A673 (cell line): ENCODE data around the gene BRD4. TPM values are rescaled to one million over a fixed set of nuclear protein-coding genes. Genes with fewer than 3 reads are reported as not detected.

Experiments used
- BruUV-seq: library from RNA; stranded (reverse); fragments of 400-500 nt; replicated peaks from 2 replicates; lab custom pipeline; 2021; lab: Mats Ljungman, UMichigan
- CTCF ChIA-PET: fragments of 300-600 bp; sonication (Branson Sonifier 250); formaldehyde crosslinking; loops from one replicate; lab custom pipeline; 2022; ENCODE audit warnings: antibody characterized with exemption; lab: Charles Lee
- POLR2A ChIA-PET: fragments of 300-600 bp; sonication (Branson Sonifier 250); formaldehyde crosslinking; loops from one replicate; lab custom pipeline; 2022; ENCODE audit warnings: antibody characterized with exemption; ENCODE audit not compliant: low non-redundant PET; lab: Charles Lee
- DNase-seq: peaks from one replicate; pipeline ENCODE4 v3.0.0-alpha.2; 2015; ENCODE audit warnings: low spot score
- H3K27ac ChIP-seq: fragments of 200-600 bp; sonication (generic); 2 replicates; pipeline ENCODE4 v1.5.1; 2016; ENCODE audit warnings: mixed run types, low read depth, mild to moderate bottlenecking, mixed read lengths, antibody characterized with exemption, low read length; ENCODE audit not compliant: poor library complexity, severe bottlenecking
- H3K27me3 ChIP-seq: fragments of 200-600 bp; sonication (generic); replicated peaks from 2 replicates; pipeline ENCODE4 v1.6.1; 2017; ENCODE audit warnings: mixed run types, low read depth, mild to moderate bottlenecking, mixed read lengths, antibody characterized with exemption, low read length; ENCODE audit not compliant: insufficient read depth, poor library complexity
- H3K36me3 ChIP-seq: fragments of 200-600 bp; sonication (generic); 2 replicates; pipeline ENCODE4 v1.6.1; 2016; ENCODE audit warnings: mixed run types, mild to moderate bottlenecking, mixed read lengths, antibody characterized with exemption, low read length; ENCODE audit not compliant: insufficient read depth, poor library complexity, severe bottlenecking
- H3K4me1 ChIP-seq: fragments of 200-600 bp; sonication (generic); 2 replicates; pipeline ENCODE4 v1.6.1; 2017; ENCODE audit warnings: mixed run types, mild to moderate bottlenecking, mixed read lengths, antibody characterized with exemption, low read length; ENCODE audit not compliant: insufficient read depth, poor library complexity, severe bottlenecking
- H3K4me3 ChIP-seq: fragments of 200-600 bp; sonication (generic); 2 replicates; pipeline ENCODE4 v1.5.1; 2016; ENCODE audit warnings: low read depth, mixed run types, mild to moderate bottlenecking, mixed read lengths, low read length; ENCODE audit not compliant: poor library complexity, severe bottlenecking
- H3K9me3 ChIP-seq: fragments of 200-600 bp; sonication (generic); 2 replicates; pipeline ENCODE4 v1.6.1; 2016; ENCODE audit warnings: mixed run types, low read depth, mild to moderate bottlenecking, mixed read lengths, antibody characterized with exemption, low read length; ENCODE audit not compliant: poor library complexity, severe bottlenecking
- EZH2 ChIP-seq: fragments of 200-600 bp; sonication (generic); IDR thresholded peaks from 2 replicates; pipeline ENCODE4 v1.6.1; 2017; ENCODE audit warnings: borderline replicate concordance, low read depth, mild to moderate bottlenecking, mixed read lengths, antibody characterized with exemption, low read length; ENCODE audit not compliant: poor library complexity, severe bottlenecking
- intact Hi-C: fragments of 100-400 bp; cut with micrococcal nuclease; formaldehyde crosslinking; loops from one replicate; pipeline ENCODE4 v1.10.0; 2022; ENCODE audit not compliant: unreplicated experiment
- total RNA-seq: library from RNA; stranded (reverse); gene quantifications from 2 replicates; pipeline ENCODE4 v1.2.3, GENCODE V29; 2021
- TF ChIP-seq, protein P1 (sequence below): fragments of 300-800, 200-600 bp; sonication (generic); conservative IDR thresholded peaks from 2 replicates; pipeline ENCODE4 v1.5.1; 2017; ENCODE audit warnings: low read depth, mild to moderate bottlenecking, antibody characterized with exemption, low read length, moderate library complexity, mixed read lengths

Gene BRD4
- total RNA-seq, 1 experiment from 2014 or later: 174 TPM

DNA sequence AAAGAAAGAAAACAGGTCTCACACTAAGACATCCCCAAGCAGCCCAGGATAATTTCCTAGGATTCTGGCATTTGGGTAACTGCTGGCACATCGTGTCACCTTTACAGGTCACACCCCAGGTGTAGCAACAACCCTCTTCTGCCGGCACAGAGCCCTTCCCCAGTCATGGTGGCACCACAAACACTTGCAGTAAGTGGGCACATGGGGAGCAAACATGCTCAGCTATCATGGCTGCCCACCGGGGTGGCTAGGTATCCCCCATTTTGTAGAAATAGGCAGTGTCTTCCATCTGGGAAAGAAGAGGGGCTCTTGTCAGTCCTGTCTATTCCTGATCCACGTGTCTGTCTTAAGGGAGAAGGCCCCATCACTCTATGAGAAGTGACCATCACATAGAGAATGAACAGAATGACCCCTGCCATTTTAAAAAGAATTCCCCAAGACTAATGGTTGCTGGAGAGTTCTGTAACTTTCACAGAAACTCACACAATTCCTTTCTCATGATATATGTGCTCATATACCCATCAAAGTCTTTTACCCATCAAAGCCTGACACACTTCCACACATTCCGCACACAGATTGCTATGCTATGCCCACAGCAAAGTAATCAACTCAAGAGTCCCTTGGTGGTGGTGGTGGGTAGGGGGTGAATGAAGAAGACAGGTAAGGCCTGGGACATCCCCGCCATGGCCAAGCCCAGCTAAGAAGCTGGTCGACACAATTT lies 33.3 kb downstream of the BRD4 start:
- H3K36me3 ChIP-seq: peaks cover 12% of the 10 kb centered on the region
- H3K27me3 ChIP-seq: no peaks in the 10 kb centered on the region
- intact Hi-C loops: no loop called here
- H3K4me1 ChIP-seq: peaks cover 72% of the 10 kb centered on the region
- TF ChIP-seq EZH2: no peak
- TF ChIP-seq, protein P1, sequence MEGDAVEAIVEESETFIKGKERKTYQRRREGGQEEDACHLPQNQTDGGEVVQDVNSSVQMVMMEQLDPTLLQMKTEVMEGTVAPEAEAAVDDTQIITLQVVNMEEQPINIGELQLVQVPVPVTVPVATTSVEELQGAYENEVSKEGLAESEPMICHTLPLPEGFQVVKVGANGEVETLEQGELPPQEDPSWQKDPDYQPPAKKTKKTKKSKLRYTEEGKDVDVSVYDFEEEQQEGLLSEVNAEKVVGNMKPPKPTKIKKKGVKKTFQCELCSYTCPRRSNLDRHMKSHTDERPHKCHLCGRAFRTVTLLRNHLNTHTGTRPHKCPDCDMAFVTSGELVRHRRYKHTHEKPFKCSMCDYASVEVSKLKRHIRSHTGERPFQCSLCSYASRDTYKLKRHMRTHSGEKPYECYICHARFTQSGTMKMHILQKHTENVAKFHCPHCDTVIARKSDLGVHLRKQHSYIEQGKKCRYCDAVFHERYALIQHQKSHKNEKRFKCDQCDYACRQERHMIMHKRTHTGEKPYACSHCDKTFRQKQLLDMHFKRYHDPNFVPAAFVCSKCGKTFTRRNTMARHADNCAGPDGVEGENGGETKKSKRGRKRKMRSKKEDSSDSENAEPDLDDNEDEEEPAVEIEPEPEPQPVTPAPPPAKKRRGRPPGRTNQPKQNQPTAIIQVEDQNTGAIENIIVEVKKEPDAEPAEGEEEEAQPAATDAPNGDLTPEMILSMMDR: no peak
- ChIA-PET CTCF (interaction anchor here (0.6 kb wide), 3 partner anchors 38 to 196 kb away, joined by 5 to 7 read pairs (median 6); no protein-coding TSS in a partner anchor), POLR2A (interaction anchor here (0.6 kb wide), 1 partner anchor 25 kb away, joined by 10 read pairs; no protein-coding TSS in a partner anchor)
- no TSS peak for BruUV-seq
- H3K4me3 ChIP-seq: no peak overlapping the region
- no peaks in the 10 kb centered on the region for H3K9me3 ChIP-seq
- peak overlapping the region; percentile 92 for H3K27ac ChIP-seq
- no peak for DNase-seq

DNA sequence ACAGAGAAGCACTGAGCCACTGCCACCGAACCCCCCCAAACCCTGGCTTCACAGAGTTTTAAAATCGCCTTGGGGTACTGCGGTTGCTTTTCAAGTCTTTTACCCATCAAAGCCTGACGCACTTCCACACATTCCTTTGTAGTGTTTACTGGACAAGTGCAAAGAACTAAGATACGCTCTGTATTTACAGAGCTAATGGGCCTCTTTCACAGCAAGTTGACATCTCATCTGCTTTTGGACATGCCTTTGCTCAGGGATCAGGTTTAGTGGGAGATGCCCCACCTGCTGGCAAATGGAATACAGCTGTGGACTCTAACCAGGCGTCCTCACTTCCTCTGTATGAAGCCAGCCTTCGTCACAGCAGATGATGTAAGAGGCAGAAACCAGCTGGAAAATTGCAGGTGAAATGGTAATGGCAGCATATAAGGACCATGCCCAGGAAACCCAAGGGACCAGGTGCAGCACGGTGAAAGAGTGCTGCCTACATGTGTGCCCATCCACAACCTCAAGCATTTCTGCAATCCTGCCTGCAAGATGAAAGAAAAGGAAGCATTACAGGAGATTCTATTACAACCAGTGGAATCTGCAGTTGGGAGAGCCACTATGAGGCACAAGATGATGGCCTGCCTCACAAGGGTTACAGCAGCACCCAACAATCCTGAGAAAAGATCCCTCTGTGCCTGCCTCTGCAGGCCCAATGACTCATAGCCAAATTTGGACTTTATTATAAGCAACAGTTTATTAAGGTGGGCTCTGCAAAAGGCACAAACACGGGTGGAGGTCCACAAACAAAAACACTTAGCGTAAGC lies 34.7 kb downstream of the BRD4 start:
- ChIA-PET CTCF (interaction anchor here (0.7 kb wide), 1 partner anchor 8 kb away, joined by 5 read pairs; no protein-coding TSS in a partner anchor), POLR2A (no interaction called here)
- peak overlapping the region; percentile 92 for H3K27ac ChIP-seq
- intact Hi-C loops: no loop called here
- no TSS peak for BruUV-seq
- no peak overlapping the region for H3K4me3 ChIP-seq
- H3K9me3 ChIP-seq: no peaks in the 10 kb centered on the region
- H3K36me3 ChIP-seq: peaks cover 12% of the 10 kb centered on the region
- DNase-seq: peak; percentile 46
- peaks cover 75% of the 10 kb centered on the region for H3K4me1 ChIP-seq
- H3K27me3 ChIP-seq: no peaks in the 10 kb centered on the region
- TF ChIP-seq, protein P1: peak; percentile 41; the same call in 1 of the 2 replicates
- no peak for TF ChIP-seq EZH2

DNA sequence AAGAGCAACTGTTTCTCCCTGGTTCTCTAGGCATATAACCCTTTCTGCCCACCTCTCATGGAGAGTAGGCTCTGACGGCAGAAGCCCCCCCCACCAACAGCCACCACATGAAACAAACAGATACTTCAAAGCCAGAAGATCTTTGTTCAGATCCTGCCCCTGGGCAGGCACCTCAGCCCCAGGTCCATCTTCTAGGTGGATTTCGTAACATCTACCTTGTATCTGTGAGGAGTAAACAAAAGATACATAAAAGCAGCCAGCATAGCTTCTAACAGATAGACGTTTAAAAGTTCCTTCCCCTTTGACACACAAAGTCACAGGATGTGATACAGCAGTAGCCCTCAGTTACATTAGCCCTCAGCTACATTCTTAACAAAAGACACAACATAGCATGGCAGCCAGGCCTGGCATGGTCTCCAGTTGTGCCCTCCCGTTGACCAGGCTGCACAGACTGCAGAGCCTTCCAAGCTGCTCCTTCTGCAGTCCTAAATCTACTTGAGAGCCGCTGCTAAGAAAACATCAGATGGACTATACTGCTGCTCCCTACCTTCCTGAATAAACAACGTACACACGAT lies 35.4 kb downstream of the BRD4 start:
- TF ChIP-seq, protein P1: no peak
- TF ChIP-seq EZH2: no peak
- H3K36me3 ChIP-seq: peaks cover 12% of the 10 kb centered on the region
- intact Hi-C loops: no loop called here
- H3K9me3 ChIP-seq: no peaks in the 10 kb centered on the region
- ChIA-PET POLR2A (no interaction called here), CTCF (no interaction called here)
- no TSS peak for BruUV-seq
- no peaks in the 10 kb centered on the region for H3K27me3 ChIP-seq
- H3K27ac ChIP-seq: peak overlapping the region; percentile 92
- no peak overlapping the region for H3K4me3 ChIP-seq
- H3K4me1 ChIP-seq: peaks cover 80% of the 10 kb centered on the region
- DNase-seq: no peak
